GM21447 (cell line): ENCODE results near the gene BEST1.
"Not testable (repeated sequence)": the region's sequence is repeated elsewhere in the genome, so short reads cannot be mapped to it uniquely, and the experiment has no call there.

ENCODE experiments used
- ATAC-seq: cut with Tn5 transposase; IDR thresholded peaks from one replicate; pipeline ENCODE4 v1.9.1; 2021; ENCODE audit not compliant: unreplicated experiment

Gene BEST1

GRCh38 chr11:61963282-61964057, 13.3 kb downstream of the BEST1 start:
- ATAC-seq, result no peak

DNA sequence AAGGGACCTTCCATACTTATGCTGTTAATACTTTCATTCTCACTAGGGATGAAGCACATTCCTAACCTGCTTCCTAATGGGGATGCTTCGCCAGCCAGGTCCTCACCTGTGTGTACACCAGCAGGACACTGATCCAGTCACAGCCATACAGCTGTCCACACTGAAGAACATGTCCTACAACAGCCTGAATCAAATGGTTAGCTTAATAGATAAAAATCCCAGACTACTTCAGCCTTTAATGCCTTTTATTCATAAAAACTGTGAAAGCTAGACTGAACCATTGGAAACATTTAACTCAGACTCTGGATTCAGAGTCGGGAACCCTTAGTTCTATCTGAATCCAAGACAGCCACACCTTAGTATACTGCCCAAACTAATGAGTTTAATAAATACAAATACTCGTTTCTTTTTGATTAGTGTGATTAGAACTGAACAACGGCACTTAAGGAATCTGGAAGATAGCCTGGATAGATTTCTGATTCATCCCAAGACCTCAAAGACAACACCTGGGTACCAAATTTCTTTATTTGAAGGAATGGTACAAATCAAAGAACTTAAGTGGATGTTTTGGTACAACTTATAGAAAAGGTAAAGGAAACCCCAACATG, 14.0 kb downstream of the BEST1 start:
- ATAC-seq, result no peak

GRCh38 chr11:61964666-61965271, 14.6 kb downstream of the BEST1 start:
- ATAC-seq, result not testable (repeated sequence)

- ATAC-seq, result no peak
Observed at GRCh38 chr11:61966734-61967115, 16.6 kb downstream of the BEST1 start.

DNA sequence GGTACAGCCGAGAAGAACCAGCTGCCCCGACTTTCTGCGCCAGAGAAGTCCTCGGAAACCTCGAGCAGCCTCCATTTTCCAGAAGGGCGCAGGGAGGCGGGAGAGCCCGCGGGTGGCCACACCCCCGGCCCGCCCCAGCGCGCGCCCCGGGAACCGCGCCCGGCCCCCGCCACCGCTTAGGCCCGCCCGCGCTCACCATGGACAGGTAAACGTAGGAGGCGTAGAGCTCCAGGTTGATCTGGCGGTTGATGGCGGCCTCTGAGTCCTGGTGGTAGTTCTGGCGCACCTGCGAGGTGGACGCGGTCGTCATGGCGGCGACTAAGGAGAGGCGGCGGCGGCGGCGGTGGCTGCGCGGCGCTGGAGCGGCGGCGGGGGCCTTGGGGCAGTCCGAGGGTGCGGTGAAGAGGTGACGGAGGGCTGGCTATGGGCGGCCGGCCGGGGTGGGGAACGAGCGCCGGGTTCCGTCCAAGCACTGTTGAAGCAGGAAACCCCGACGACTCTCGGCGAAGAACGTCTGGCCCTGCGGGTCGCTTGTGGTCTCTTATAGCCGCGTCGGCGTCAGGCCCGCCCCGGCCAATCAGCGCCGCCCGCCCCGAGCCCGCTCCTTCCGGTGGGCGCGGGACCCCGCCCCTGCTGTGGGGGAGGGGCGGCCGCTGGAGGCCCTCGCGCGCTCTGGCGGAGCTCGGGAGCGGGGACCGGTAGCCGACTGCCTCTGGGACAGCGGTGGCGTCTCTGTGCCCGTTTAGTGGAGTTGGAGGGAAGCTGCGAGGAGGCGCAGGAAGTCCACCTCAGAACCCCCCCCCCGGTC, 17.2 kb downstream of the BEST1 start, which contains the start of gene FTH1:
FTH1 (minus strand) TSS at position 519 of the 808 bp plus-strand sequence; CDS start at position 310, 209 bp downstream.
- ATAC-seq, result peak; percentile 44

DNA sequence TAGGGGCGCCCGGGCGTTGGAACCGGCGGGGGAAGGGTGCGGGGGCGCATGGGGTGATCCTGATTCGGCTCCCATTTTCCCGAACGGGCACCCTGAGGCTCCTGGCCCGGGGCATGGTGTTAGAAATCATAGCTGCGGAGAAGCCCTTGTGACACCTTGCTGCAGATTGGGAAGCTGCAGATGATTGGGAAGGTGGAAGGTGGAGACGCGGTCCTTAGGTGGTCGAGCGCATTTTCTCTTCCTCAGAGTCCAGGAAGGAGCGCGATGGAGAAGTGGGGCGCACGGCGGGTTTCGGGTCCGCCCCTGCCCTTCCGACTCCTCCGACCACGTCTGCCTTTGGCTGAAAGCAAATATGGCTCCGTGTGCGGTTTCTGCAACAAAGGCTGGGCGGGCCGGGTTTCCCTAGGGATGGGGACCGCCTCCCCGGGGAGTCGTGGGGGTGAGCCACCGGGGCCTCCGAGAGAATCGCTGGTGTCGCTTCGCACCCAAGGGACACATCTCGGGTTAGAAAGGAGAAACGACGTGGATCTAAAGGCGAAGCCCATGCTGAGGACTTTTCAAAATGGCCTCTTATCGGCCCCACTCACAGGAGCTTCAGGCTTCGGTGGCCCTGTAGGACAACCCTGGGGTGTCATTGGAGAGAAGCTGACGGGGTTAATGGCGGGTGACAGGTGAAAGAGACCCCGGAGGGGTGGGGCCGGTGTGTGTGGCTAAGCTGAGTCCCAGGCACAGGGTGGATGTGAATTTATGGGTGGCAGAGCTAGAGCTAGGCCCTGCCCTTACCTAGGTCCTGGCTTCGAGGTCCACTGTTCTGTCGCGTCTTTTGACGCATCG, 18.0 kb downstream of the BEST1 start:
- ATAC-seq, result peak; percentile 31

GRCh38 chr11:61968758-61969390, 18.7 kb downstream of the BEST1 start:
- ATAC-seq, result no peak

DNA sequence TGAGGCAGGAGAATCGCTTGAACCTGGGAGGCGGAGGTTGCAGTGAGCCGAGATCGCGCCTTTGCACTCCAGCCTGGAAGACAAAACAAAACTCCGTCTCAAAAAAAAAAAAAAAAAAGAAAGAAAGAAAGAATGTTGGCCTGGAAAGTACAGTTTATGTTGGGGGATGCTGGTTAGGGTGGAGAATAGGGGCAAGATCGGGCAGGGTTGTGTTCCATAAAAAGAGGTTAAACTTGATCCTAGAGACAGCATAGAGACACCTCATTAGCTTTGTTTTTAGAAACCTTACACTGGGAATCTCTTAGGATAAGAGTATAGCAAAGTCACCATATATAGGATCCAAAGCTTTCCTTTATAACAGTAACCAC, 19.2 kb downstream of the BEST1 start:
- no peak for ATAC-seq

DNA sequence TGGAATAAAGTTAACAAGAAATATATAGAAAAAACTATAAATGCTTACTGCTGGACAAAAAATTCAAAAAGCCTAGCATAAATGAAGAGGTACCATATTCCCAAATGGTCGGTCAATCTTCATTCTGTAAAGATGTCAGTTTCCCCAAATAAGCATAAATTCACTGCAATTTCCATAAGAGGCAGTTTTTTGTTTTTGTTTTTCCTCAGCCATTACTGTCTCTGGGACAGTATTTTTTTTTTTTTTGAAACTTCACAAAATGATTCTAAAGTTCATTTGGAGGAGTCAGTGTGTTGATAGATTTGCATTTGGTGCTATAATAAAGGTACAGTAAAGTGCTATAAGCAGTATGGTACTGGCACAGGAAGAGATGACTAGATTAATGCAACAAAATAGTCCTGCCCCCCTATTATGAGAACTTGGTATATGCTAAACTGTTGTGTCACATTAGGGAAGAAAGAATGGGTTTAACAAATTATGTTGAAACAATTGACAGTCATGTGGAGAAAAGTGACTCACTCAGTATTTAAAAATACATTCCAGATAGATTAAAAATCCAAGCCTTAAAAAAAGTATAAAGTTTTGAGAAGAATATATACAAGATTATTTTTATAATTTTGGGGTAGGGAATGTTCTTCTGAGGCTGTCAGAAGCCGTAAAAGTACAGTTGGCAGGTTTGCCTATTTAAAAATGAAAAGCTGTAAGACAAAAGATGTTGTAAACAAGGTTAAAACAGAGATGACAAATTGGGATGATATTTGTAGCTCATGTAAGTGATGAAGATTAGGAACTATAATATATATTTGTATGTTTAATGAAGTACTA, 19.9 kb downstream of the BEST1 start:
- no peak for ATAC-seq

DNA sequence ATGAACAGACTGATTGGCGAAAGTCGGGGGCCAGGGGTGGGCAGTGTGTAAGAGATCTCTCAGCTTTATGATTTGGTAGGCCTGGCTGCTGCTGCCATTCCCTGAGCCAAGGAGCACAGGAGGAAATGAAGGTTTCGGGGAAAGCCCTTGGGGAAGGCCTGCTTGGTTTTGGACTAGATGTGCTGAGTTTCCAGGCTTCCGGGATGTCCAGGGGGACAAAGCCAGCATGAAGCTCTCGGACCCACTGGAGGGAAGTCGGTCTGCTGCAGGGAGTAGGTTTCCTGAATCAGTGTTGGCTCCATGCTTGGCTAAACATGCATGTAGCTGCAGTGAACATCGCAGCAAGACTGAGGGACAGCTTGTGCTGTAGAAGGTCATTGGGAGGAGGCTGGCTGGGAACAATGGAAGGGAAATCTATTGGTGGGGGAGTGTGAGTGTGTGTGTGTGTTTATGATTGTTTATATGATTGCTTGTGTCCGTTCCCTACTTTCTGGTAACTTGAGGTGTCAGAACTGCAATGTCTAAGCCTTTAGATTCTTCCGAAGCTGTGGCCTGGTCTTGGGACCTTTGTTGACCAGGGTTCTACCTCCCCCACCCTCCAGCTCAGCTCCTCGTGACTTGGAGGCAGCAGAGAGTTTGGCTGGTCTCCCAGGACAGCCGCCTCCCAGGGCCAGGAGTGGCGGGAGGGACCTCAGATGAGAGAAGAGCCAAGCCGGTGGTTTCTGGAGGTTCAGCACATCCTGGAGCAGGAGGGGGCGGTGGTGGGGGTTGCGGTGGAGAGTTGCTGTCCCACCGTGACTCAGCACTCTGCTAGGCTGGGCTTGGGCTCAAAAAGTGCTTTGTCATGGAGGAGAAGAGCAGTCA, 21.3 kb downstream of the BEST1 start:
- peak; percentile 24 for ATAC-seq

DNA sequence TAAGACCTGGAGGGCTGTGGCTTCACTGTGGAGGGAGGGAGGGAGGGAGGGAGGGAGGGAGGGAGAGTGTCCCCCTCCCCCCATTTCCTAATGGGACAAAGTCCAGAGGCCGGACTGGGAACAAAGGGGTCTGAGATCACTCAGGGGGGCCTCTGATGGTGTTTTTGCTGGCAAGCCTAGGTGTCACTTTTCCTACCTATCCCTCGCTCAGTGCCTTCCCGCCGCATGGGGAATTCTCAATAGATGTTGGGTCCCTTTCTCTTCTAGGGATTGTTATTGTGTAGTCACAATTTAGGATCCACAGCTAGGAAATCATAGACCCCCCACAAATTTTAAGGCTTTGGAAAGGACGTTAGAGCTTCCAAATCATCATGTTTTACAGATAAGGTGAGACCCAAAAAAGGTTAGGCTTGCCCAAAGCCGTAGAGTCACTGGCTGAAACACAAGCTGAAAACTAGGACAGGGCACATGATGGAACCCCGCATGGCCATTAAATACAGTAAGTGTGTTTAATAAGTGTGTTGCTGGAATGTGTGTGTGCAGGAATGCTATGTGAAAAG, 22.0 kb downstream of the BEST1 start:
- ATAC-seq, result no peak

DNA sequence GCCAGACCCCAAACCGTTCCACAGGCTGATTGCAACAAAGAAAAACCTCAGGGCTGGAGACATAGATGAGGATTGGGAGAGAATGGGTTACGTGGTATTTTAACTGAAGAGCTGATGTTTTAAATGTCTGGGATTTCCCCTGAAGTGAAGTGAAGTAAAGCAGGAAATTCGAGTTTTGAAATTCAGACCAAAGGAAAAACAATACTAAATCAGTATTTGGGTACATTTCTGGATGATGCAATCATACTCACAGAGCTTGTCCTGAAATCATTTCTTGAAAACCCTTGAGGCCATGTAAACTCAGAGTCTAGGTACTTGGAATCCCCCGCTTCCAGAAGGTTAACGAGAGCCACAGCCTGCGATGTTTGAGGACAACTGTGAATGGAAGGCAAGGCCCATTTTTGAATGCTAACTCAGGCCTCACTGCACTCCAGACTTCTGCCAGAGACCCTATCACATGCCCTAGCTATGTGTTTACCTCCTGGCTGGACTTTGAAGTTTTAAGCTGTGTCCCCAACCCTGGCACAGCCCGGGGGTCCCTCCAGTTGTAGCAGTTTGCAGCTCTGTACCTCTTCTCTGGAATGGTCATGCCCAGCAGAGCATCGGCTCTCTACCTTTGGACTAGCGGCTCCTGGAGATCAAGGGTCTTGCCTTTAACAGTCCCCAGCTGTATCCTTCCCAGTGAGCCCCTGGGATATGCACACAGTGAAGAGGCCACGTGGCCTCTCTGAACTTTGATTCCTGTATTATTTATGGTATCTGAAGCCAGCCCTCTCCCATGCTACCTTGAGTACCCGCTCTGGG, 22.7 kb downstream of the BEST1 start:
- ATAC-seq, result no peak

DNA sequence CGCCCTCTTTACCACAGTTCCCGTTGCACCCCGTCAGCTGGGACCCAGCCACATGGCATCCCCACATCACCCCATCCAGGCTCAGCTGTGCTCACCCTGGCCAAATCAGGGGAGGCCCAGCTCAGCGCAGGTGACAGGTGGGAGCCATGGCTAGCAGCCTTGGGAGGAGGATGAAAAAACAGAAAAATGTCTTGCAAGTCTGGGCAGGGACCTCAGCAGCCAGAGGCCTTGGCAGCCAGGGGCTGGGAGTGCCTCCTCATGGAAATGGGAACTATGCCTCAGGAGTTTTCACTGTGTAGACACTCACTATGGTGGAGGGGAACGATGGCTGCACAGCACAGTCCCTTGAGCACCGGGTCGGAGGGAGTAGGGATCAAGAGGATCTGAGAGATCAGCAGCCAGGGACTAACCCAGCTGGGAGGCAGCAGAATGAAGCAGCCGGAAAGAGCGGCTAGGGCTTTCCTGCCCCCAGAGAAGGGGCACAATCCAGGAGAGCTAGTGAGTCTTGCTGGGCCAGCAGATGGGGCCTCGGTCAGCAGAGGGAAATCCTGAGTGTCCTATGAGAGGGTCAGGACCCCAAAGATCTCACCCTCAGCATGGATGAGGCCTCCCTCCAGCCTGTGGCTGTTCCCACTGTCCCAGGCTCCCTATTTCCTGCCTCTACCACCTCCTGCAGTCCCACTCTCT, 23.5 kb downstream of the BEST1 start:
- ATAC-seq, result no peak

GRCh38 chr11:61974766-61975631, 24.8 kb downstream of the BEST1 start:
- no peak for ATAC-seq

- no peak for ATAC-seq
Observed at GRCh38 chr11:61975638-61976419, 25.7 kb downstream of the BEST1 start.
